Keratinocyte (primary cell): Measurements from ENCODE around the gene APOA4. TPM values are rescaled to one million over a fixed set of nuclear protein-coding genes. Genes with fewer than 3 reads are reported as not detected.

ENCODE experiments used
- DNase-seq: peaks from one replicate; pipeline ENCODE4 v3.0.0-alpha.2; 2011; ENCODE audit warnings: low read depth, missing footprints, low spot score
- FAIRE-seq: peaks from 2 replicates; lab custom pipeline; 2011; peaks lifted over from hg19 to GRCh38; lab: Jason Lieb, UNC
- H2AFZ ChIP-seq: 2 replicates; pipeline ENCODE4 v1.6.0; 2012; ENCODE audit warnings: low read length, control low read depth, inconsistent platforms; ENCODE audit not compliant: control insufficient read depth
- H3K27ac ChIP-seq: 2 replicates; pipeline ENCODE4 v1.5.1; 2011; ENCODE audit warnings: low read length; ENCODE audit not compliant: control insufficient read depth, insufficient read depth
- H3K27me3 ChIP-seq: 3 replicates; pipeline ENCODE4 v1.6.0; 2011; ENCODE audit warnings: low read length; ENCODE audit not compliant: control insufficient read depth, insufficient read depth; ENCODE audit errors: extremely low read depth
- H3K36me3 ChIP-seq, 2 experiments: 2 replicates in 1 of 2; 3 replicates in 1 of 2; pipeline ENCODE4 v1.5.1; 2011; ENCODE audit warnings: low read length in 2 of 2, mild to moderate bottlenecking in 1 of 2; ENCODE audit not compliant: control insufficient read depth in 2 of 2, insufficient read depth in 2 of 2; ENCODE audit errors: extremely low read depth in 1 of 2
- H3K4me1 ChIP-seq: 3 replicates; pipeline ENCODE4 v1.5.1; 2011; ENCODE audit warnings: low read length; ENCODE audit not compliant: control insufficient read depth, insufficient read depth; ENCODE audit errors: extremely low read depth
- H3K4me2 ChIP-seq: 3 replicates; pipeline ENCODE4 v1.6.0; 2011; ENCODE audit warnings: low read depth, low read length; ENCODE audit not compliant: control insufficient read depth, insufficient read depth; ENCODE audit errors: extremely low read depth
- H3K4me3 ChIP-seq, 3 experiments: fragments of 200-600 bp in 1 of 3; sonication (generic) in 1 of 3; 2 replicates in 2 of 3; 3 replicates in 1 of 3; pipeline ENCODE4 v1.5.1; 2011 to 2016; ENCODE audit warnings: low read length in 3 of 3, mild to moderate bottlenecking in 3 of 3, control low read depth in 2 of 3, inconsistent platforms in 1 of 3, low read depth in 1 of 3, mixed read lengths in 1 of 3, mixed run types in 1 of 3, moderate library complexity in 1 of 3; ENCODE audit not compliant: control insufficient read depth in 2 of 3, insufficient read depth in 2 of 3; ENCODE audit errors: extremely low read depth in 1 of 3
- H3K79me2 ChIP-seq: 2 replicates; pipeline ENCODE4 v1.6.0; 2012; ENCODE audit warnings: low read length; ENCODE audit not compliant: control insufficient read depth, insufficient read depth
- H3K9ac ChIP-seq: 3 replicates; pipeline ENCODE4 v1.6.0; 2011; ENCODE audit warnings: low read length; ENCODE audit not compliant: control insufficient read depth, insufficient read depth; ENCODE audit errors: extremely low read depth
- H3K9me1 ChIP-seq: 3 replicates; pipeline ENCODE4 v1.6.0; 2011; ENCODE audit warnings: low read length; ENCODE audit not compliant: control insufficient read depth, insufficient read depth; ENCODE audit errors: extremely low read depth
- H3K9me3 ChIP-seq: 2 replicates; pipeline ENCODE4 v1.5.1; 2012; ENCODE audit warnings: low read depth, low read length; ENCODE audit not compliant: control insufficient read depth
- H4K20me1 ChIP-seq: 3 replicates; pipeline ENCODE4 v1.6.0; 2011; ENCODE audit warnings: low read length; ENCODE audit not compliant: control insufficient read depth, insufficient read depth; ENCODE audit errors: extremely low read depth
- CTCF ChIP-seq, 3 experiments: IDR thresholded peaks in 1 of 3; conservative IDR thresholded peaks in 1 of 3; optimal IDR thresholded peaks in 1 of 3; 2 replicates in 2 of 3; 3 replicates in 1 of 3; pipeline versions ENCODE3 to v1.5.1; 2011; ENCODE audit warnings: low read length in 3 of 3, mild to moderate bottlenecking in 3 of 3, moderate library complexity in 2 of 3, control low read depth in 1 of 3, inconsistent platforms in 1 of 3; ENCODE audit not compliant: insufficient read depth in 2 of 3; ENCODE audit errors: extremely low read depth in 1 of 3
- EZH2 ChIP-seq: IDR thresholded peaks from one replicate; pipeline ENCODE4 v1.6.1; 2012; ENCODE audit warnings: inconsistent platforms, mild to moderate bottlenecking, low read length, moderate library complexity
- dilution Hi-C: fragments of 300-500 bp; cut with MboI; formaldehyde crosslinking; loops from one replicate; pipeline ENCODE4 v1.7.0; 2020; ENCODE audit warnings: low sequenced_read_pairs; ENCODE audit not compliant: extremely low pct_ligation_motif_present
- polyA plus RNA-seq, 5 experiments: library from polyadenylated mRNA; depleted of rRNA in 3 of 5; stranded (reverse) in 3 of 5; stranded (forward) in 1 of 5; unstranded in 1 of 5; fragments of >200 nt; gene quantifications; 1 replicate in 1 of 5; 2 replicates in 3 of 5; 3 replicates in 1 of 5; pipeline versions ENCODE4 v1.2.1 to v1.2.3, GENCODE V29; 2011 to 2012; ENCODE audit warnings: missing spikeins in 2 of 5, low read depth in 1 of 5, low replicate concordance in 1 of 5

APOA4 gene
- polyA plus RNA-seq, 1 donor (not counting 4 experiments of a cell fraction or from before 2014, with no cell fraction given): not detected

- TF ChIP-seq CTCF (optimal IDR thresholded peaks at IDR 0.05 in 1 of 3, IDR thresholded peaks at IDR 0.05 in 1 of 3, conservative IDR thresholded peaks at IDR 0.05 in 1 of 3; ENCODE audit: extremely low read depth in 1 of 3, insufficient read depth in 2 of 3, low read length in 3 of 3): no peak
- no peak for TF ChIP-seq EZH2
- Histone ChIP-seq H2AFZ (no peak overlapping the region), H3K27me3 (no peaks in the 10 kb centered on the region), H3K9ac (no peak overlapping the region), H3K4me2 (no peak overlapping the region), H3K36me3 (no peaks in the 10 kb centered on the region), H3K27ac (no peak overlapping the region), H3K4me1 (no peaks in the 10 kb centered on the region), H3K9me1 (no peaks in the 10 kb centered on the region), H3K4me3 (no peak overlapping the region), H3K79me2 (no peaks in the 10 kb centered on the region), H4K20me1 (no peaks in the 10 kb centered on the region), H3K9me3 (no peaks in the 10 kb centered on the region)
- dilution Hi-C loops: no loop called here
- no peak for FAIRE-seq
- DNase-seq: no peak
Measured at GRCh38 chr11:116828632-116829524, 5.8 kb upstream of the APOA4 start.

- no peak overlapping the region for H3K4me2 ChIP-seq
- no peak for FAIRE-seq
Measured at GRCh38 chr11:116827461-116827860, 4.4 kb upstream of the APOA4 start.

More at GRCh38 chr11:116827461-116827860, 4.4 kb upstream of the APOA4 start:
- no peak for DNase-seq
- no peak overlapping the region for H3K27ac ChIP-seq
- no peaks in the 10 kb centered on the region for H3K79me2 ChIP-seq
- no peaks in the 10 kb centered on the region for H3K4me1 ChIP-seq
- no peaks in the 10 kb centered on the region for H3K36me3 ChIP-seq
- H3K9ac ChIP-seq: no peak overlapping the region
- H2AFZ ChIP-seq: no peak overlapping the region
- no peaks in the 10 kb centered on the region for H3K27me3 ChIP-seq
- dilution Hi-C loops: no loop called here
- H3K9me3 ChIP-seq: no peaks in the 10 kb centered on the region
- no peak overlapping the region for H3K4me3 ChIP-seq
- no peaks in the 10 kb centered on the region for H3K9me1 ChIP-seq
- H4K20me1 ChIP-seq: no peaks in the 10 kb centered on the region
- no peak for TF ChIP-seq CTCF (optimal IDR thresholded peaks at IDR 0.05 in 1 of 3, IDR thresholded peaks at IDR 0.05 in 1 of 3, conservative IDR thresholded peaks at IDR 0.05 in 1 of 3; ENCODE audit: extremely low read depth in 1 of 3, insufficient read depth in 2 of 3, low read length in 3 of 3)
- no peak for TF ChIP-seq EZH2
